HG02840 (cell line): Measurements from ENCODE around the gene ARL16.

ENCODE experiments used
- ATAC-seq: cut with Tn5 transposase; IDR thresholded peaks from one replicate; pipeline ENCODE4 v1.9.1; 2021; ENCODE audit warnings: mild to moderate bottlenecking, moderate library complexity, moderate number of reproducible peaks; ENCODE audit not compliant: unreplicated experiment, low FRiP score

ARL16 gene

GRCh38 chr17:81673561-81674258 is 9.9 kb downstream of the ARL16 start:
- ATAC-seq, result no peak

DNA sequence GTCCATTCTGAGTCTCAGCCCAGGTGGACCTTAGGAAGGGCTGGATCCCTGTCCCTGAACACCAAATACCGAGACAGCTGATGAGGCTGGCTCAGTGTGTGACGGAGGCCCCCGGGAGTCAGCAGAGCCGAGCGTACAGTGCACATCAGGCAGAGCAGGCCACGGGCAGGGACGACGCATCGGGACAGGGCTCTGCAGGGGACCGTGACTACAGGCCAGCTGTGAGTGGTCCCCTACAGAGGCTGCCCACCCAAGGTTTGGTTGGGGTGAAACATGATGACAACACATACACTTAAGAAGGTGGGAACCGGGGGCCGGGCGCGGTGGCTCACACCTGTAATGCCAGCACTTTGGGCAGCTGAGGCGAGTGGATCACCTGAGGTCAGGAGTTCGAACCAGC is 10.6 kb downstream of the ARL16 start:
- no peak for ATAC-seq

GRCh38 chr17:81672504-81672903 is 11.1 kb downstream of the ARL16 start:
- ATAC-seq, result no peak

GRCh38 chr17:81667754-81668153 is 15.8 kb downstream of the ARL16 start:
- no peak for ATAC-seq

GRCh38 chr17:81666342-81667191 is 17.0 kb downstream of the ARL16 start, which contains the start of the genes CCDC137 and OXLD1:
Gene CCDC137, plus strand, starts transcription at chr17:81666737. Its CDS starts 30 bp downstream, at chr17:81666767.
Gene OXLD1, minus strand, starts transcription at chr17:81666605. Its CDS starts 28 bp downstream, at chr17:81666577.
- peak; percentile 78 for ATAC-seq

GRCh38 chr17:81666092-81666341 is 17.6 kb downstream of the ARL16 start:
- no peak for ATAC-seq

- no peak for ATAC-seq
Observed at GRCh38 chr17:81665205-81666091, 18.1 kb downstream of the ARL16 start.

DNA sequence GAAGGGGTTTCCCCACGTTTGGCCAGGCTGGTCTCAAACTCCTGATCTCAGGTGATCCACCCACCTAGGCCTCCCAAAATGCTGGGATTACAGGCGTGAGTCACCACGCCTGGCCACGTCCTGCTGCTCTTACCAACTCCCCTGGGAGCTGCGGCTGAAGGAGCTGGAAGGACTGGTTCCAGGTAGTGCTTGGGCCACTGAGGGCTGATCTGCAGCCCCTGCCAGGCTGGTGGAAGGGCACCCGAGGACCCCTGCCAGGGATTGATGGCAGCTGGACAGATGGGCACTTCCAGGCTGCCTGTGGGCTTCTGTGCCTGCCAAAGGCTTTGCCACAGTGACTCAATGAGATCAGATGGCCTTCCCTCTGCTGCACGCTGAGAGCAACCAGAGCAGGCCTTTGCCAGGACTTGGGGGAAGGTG is 19.5 kb downstream of the ARL16 start:
- ATAC-seq, result no peak

GRCh38 chr17:81662002-81662401 is 21.6 kb downstream of the ARL16 start:
- no peak for ATAC-seq

GRCh38 chr17:81660441-81660840 is 23.2 kb downstream of the ARL16 start:
- ATAC-seq, result no peak

DNA sequence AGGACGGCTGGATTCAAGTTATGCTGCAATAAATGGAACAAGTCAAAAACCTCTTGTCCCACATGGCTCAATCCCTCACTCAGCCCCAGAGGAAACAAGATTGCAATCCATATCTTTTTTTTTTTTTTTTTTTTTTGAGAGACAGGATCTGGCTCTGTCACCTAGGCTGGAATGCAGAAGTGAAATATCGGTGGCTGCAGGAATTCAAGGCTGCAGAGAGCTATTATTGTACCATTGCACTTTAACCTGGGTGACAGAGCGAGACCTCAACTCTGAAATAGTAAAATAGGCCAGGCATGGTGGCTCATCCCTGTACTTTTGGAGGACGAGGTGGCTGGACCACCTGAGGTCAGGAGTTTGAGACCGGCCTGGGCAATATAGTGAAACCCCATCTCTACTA is 24.6 kb downstream of the ARL16 start:
- no peak for ATAC-seq

DNA sequence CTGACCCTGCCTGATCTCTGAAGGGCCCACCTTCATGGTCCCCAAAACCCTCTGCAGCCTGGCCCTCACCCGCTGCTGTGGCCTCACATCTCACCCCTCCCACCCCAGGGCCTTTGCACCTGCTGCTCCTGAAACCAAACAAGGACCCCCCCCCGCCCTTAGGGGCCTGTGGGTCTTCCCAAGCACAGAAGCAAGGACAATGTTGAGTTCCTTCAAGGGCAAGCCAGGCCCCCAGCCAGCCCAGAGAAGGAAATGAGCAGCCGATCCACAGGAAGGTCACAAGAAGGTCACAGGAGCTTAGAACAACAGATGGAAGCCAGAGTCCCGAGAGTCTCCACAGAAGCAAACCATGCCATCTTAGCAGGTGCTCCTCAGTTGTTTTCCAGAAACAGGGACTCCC is 26.8 kb downstream of the ARL16 start:
- no peak for ATAC-seq

DNA sequence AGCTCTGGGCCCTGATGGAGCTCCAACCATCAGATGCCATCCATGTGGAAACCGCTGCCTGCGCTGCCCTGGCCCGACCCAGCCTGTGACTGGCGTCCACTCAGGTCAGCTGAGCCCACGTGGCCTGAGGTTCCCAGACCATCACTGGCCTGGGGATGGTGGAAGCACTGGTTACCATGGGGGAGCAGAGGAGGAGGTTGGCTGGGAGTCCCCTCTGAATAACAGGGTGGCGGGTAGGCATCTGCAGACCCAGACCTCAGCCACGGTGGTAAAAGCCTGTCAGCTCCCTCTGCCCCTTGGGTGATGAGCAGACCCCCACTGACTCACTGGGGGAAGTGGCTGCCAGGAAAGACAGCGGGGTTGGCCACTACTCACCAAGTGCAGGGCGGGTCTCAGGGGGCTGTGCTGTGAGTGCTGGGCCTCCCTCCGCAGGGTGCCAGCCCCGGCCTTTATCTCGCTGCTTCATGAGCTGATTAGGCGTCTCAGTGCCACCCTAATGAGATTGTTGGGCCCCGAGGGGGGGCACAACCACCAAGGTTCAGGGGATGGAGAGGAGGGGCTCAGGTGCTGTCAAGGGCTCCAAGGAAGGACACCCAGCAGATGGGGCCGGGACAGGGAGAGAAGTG is 27.4 kb downstream of the ARL16 start, which contains the start of gene PDE6G:
Gene PDE6G, minus strand, starts transcription at position 425 of the 626 bp plus-strand sequence. CDS start 3,237 bp downstream, outside the sequence.
- no peak for ATAC-seq

GRCh38 chr17:81655378-81656117 is 28.0 kb downstream of the ARL16 start:
- no peak for ATAC-seq

DNA sequence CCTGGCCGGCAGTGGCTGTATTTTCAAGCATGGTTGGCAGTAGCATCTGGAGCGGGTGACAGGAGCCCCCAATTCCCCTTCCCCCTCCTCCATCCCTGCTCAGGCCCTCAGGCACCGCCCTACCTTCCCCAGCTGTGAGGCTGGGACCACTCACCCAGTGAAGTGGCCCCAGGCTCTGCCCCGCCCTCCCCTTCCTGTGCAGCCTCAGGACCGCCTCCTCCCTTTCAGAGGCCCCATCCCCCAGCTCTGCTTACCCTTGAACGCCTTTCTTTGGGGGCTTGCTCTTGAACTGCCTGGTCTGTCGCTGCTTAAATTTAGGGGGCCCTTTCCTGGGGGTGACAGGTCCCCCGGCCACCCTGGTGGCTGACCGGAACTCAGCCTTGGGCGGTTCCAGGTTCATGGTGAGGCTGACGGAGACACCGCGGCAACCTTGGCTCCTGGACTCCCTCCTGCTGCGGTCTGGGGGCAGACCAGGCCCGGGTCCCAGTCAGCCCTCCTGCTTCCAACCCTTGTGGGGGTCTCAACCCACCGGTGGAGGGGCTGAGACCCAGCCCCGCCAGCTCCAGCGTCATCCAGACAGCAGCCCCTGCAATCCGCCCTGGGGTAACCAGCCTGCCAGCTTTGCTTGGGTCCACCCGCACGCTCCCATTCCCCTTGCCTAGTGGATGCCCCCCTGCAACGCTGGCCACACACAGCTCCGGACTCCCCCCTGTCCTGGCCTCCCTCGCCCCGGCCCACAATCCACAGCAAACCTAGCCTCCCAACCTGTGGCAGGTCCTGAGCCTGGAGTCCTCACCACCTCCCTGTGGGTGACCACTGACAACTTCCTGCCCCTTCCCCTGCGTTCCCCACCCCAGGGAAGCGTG is 30.5 kb downstream of the ARL16 start:
- no peak for ATAC-seq

GRCh38 chr17:81651692-81652091 is 31.9 kb downstream of the ARL16 start:
- no peak for ATAC-seq

GRCh38 chr17:81650951-81651350 is 32.6 kb downstream of the ARL16 start:
- ATAC-seq, result no peak

DNA sequence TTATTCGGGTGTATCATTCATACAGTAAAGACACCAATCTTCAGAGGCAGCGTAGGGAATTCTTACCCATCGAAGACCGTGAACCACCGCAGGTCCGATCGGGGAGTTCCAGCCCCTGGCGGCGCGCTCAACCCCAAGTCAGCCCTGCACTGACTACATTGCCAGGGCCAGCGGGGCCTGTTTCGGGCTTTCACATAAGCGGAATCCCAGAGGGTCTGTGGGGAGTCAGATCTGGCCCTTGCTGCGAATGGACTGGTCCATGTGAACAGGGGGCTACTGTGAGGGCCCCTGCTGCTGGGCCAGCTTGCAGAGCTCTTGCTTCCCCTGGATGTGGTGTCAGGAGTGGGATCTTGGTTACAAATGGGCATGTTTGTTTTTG is 34.9 kb downstream of the ARL16 start:
- no peak for ATAC-seq
